Fibroblast of lung (primary cell): ENCODE data around the gene GSTM2.

Experiments
- CTCF ChIP-seq, 2 donors: IDR thresholded peaks in 1 of 2; conservative IDR thresholded peaks in 1 of 2; 1 replicate in 1 of 2; 2 replicates in 1 of 2; pipeline ENCODE4 v1.5.1; 2011 to 2012; ENCODE audit warnings: low read length in 2 of 2, control low read depth in 1 of 2, inconsistent platforms in 1 of 2, low read depth in 1 of 2, mild to moderate bottlenecking in 1 of 2
- EZH2 ChIP-seq: IDR thresholded peaks from 2 replicates; pipeline ENCODE4 v1.5.1; 2012; ENCODE audit warnings: low read length, control low read depth, mild to moderate bottlenecking; ENCODE audit errors: missing control alignments

- TF ChIP-seq CTCF (conservative IDR thresholded peaks at IDR 0.05 in 1 of 2, IDR thresholded peaks at IDR 0.05 in 1 of 2; ENCODE audit: low read depth in 1 of 2, low read length in 2 of 2) (no peak), EZH2 (no peak)
These were observed 15.5 kb upstream of the GSTM2 start for GRCh38 chr1:109652402-109652801.
